CD4-positive, alpha-beta T cell treated with Interferon alpha-2 for 1 hour (primary cell): ENCODE results near the gene MUC2.

Experiments
- DNase-seq, 2 donors: peaks; one replicate each; pipeline ENCODE4 v3.0.0-alpha.2; 2020 to 2022

The MUC2 gene

DNA sequence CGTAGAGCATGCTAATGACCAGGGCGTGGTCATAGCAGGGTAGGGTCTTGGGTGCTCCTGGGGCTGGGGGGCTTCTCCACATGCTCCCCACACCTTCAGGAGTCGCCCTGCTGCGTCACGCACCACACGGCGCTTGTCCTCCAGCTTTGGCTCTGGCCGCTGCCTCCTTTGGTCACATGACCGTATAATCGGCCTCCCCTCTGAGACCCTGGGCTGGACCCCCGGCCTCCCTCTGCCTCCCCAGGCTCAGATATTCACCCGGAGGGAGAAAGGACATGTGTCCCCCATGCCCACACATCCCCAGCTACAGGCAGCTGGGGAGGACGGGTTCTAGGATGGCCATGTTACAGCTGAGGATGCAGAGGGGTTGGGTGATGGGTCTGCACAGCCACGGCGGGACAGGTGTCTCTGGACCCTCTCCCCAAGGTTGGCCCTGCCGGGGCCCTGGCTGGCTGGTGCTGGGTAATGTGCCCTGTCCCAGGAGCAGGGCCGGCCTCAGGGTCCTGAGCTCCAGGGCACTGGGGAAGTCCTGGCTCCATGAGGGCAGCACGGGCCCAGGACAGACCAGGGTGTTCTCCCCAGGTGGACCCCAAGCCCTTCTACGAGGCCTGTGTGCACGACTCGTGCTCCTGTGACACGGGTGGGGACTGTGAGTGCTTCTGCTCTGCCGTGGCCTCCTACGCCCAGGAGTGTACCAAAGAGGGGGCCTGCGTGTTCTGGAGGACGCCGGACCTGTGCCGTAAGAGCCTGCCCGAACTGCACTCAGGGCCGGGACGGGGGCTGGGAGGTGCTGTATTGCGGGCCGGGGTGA is 14.5 kb downstream of the MUC2 start:
- no peak for DNase-seq

DNA sequence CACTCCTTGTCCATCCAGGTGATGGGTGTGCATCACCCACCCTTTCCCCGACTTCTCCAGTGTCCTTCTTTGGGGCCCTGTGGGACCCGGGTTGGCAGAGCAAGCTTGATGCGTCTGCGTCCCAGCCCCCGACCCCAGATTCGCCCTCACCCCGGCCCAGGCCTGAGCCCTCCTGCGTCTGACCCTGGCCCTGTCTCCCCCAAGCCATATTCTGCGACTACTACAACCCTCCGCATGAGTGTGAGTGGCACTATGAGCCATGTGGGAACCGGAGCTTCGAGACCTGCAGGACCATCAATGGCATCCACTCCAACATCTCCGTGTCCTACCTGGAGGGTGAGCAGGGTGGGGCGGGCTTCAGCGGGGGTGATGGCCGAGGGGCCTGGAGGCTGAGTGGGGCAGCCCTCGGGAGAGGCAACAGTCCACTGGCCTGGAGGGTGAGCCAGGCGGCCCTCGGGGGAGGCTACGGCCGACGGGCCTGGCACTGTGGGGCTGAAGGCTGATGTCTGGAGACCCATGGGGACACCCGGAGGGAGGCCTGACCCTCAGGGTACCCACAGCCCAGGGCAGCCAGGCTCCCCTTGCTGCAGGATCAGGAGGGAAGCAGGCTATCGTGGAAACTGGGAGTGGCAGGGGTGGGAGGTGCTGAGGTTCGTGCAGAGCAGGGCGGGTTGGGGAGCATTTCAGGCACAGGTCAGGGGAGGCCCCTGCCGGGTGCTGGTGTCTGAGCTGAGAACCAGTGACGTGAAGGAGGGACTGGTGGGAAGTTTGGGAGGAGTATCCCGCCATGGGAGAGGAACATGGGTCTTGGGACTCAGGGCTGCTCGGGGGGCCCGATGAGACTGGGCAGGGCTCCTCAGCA is 15.3 kb downstream of the MUC2 start:
- DNase-seq = no peak

GRCh38 chr11:1090600-1091331 is 16.1 kb downstream of the MUC2 start:
- no peak for DNase-seq

DNA sequence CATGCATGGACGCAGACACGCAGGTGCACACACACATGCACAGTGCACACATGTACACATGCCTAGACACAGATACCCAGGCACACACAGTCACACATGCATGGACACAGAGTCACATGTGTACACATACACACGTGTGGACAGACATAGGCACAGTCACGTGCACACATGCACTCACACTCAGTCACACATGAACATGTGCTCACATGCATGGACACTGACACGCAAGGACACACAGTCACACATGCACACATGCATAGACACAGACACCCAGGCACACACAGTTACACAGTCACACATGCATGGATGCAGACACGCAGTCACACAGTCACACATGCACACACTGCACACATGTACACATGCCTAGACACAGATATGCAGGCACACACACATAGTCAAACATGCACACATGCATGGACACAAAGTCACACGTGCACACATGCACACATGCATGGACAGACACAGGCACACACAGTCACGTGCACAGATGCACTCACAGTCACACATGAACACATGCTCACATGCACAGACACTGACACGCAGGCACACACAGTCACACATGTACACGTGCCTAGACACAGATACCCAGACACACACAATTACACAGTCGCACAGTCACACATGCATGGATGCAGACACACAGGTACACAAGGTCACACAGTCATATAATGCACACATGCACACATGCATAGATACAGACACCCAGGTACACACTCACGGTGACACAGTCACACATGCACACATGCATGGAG is 16.8 kb downstream of the MUC2 start:
- DNase-seq = no peak

- DNase-seq = no peak
Observed at GRCh38 chr11:1092145-1092670, 17.5 kb downstream of the MUC2 start.

GRCh38 chr11:1092919-1093318 is 18.2 kb downstream of the MUC2 start:
- DNase-seq = no peak

DNA sequence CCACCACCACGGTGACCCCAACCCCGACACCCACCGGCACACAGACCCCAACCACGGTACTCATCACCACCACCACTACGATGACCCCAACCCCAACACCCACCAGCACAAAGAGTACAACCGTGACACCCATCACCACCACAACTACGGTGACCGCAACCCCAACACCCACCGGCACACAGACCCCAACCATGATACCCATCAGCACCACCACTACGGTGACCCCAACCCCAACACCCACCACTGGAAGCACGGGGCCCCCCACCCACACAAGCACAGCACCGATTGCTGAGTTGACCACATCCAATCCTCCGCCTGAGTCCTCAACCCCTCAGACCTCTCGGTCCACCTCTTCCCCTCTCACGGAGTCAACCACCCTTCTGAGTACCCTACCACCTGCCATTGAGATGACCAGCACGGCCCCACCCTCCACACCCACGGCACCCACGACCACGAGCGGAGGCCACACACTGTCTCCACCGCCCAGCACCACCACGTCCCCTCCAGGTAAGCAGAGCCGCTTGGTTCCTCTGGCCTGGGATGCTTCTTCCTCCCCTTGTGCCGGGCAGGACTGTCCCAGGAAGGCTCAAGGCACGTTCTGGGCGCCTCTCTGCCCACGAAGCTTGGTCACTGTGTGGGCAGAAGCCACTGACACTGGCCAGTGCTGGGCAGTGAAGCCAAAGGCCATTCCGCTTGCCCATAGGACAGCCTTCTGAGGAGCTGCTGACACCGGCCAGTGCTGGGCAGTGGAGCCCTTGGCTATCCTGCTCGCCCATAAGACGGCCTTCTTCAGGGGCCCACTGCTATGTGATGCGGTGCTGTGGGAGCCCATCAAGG is 25.1 kb downstream of the MUC2 start:
- DNase-seq = no peak

DNA sequence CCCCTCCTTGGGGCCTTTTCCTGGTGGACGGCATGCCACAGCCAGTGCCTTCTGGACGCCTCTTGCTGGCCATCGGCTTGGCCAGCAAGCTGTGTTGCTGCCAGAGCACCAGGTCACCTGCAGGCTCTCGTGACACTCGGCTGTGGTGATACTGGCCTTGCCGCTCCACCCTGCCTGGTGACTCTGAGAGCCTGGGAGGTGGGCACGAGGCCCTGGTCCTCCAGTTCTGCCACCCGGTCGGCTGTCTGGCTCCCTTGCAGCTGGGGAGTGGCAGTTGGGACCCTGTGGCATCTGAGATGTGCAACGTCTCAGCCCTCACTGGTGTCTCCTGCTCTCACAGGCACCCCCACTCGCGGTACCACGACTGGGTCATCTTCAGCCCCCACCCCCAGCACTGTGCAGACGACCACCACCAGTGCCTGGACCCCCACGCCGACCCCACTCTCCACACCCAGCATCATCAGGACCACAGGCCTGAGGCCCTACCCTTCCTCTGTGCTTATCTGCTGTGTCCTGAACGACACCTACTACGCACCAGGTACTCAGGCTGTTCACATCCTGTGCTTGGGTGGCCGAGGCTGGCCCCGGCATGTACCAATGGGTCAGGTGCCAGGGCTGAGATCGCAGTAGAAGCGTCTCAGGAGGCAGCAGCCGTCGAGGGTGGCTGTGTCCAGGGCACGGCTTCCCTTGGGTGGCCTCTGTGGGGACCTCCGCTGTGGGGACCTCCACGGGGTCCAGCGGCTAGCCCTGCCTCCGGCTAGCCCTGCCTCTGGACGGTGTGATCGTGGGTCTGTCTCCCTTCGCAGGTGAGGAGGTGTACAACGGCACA is 26.0 kb downstream of the MUC2 start:
- no peak for DNase-seq

DNA sequence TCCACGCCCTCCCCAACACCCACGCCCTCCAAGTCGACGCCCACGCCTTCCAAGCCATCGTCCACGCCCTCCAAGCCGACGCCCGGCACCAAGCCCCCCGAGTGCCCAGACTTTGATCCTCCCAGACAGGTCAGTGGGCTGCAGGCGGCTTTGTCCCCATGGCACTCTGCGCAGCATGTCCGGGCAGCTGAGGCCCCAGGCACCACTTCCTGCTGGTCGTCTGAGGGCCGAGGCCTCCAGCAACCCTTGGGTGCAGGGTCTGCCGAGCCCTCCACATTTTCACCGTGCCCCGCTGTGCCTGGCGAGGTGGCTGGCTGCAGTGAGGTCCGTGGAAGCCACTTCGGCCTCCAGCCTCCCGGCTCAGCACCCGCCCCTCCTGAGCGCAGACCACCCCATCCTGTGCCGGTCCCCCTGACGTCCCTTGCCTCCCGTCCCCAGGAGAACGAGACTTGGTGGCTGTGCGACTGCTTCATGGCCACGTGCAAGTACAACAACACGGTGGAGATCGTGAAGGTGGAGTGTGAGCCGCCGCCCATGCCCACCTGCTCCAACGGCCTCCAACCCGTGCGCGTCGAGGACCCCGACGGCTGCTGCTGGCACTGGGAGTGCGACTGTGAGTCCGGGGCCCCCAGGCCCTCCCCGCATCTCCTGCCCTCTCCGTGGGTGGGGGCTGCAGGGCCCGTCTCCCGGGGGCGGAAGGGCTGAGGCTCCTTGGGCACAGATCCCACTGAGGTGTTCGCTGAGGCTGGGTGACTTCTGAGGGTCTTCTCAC is 26.8 kb downstream of the MUC2 start:
- no peak for DNase-seq

- no peak for DNase-seq
Observed at GRCh38 chr11:1102221-1102971, 27.7 kb downstream of the MUC2 start.

DNA sequence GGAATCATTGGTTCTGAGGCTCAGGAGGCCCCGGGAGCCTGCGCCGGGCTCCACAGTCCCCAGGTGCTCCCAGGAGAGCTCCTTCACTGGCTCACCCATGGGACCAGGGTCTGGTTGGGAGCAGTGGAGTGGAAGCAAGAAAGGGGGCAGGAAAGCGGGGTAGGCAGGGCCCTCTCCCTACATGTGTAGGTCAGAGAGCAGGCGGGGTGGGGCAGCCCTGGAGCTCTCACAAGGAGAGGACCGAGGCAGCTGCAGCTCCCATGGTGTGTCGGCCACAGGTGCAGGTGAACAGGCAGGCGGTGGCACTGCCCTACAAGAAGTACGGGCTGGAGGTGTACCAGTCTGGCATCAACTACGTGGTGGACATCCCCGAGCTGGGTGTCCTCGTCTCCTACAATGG is 28.3 kb downstream of the MUC2 start:
- DNase-seq = no peak

DNA sequence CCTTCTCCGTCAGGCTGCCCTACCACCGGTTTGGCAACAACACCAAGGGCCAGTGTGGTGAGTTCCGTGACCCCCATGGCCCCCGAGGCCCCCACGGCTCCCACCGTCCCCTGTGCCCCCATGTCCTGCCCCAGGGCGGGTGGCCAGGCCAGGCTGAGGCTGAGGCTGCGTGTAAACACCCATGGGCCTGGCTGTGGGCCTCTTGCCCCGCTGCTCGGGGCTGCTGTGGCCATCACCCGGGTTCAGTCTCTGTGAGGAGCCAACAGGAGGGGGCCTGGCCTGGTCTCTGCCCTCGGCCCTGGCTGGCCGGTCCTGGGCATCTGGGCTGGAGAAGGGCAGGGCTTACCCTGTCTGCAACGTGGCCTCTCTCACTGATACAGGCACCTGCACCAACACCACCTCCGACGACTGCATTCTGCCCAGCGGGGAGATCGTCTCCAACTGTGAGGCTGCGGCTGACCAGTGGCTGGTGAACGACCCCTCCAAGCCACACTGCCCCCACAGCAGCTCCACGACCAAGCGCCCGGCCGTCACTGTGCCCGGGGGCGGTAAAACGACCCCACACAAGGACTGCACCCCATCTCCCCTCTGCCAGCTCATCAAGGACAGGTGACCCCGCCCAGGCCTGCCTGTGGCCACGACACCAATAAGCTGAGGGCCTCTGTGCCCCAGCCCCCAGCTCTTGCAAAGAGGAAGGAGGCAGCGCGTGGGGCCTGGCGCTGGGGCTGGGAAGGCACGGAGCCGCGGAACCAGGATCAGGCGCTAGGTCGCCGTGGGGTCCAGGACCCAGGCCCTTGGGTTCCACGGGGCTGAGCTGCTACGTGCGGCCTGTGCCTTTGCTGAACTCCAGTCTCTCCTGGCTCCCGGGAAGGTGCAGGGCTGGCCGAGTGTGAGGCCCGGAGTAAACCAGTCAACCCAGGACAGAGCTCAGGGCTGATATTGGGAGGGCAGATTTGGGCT is 29.0 kb downstream of the MUC2 start:
- DNase-seq = no peak

DNA sequence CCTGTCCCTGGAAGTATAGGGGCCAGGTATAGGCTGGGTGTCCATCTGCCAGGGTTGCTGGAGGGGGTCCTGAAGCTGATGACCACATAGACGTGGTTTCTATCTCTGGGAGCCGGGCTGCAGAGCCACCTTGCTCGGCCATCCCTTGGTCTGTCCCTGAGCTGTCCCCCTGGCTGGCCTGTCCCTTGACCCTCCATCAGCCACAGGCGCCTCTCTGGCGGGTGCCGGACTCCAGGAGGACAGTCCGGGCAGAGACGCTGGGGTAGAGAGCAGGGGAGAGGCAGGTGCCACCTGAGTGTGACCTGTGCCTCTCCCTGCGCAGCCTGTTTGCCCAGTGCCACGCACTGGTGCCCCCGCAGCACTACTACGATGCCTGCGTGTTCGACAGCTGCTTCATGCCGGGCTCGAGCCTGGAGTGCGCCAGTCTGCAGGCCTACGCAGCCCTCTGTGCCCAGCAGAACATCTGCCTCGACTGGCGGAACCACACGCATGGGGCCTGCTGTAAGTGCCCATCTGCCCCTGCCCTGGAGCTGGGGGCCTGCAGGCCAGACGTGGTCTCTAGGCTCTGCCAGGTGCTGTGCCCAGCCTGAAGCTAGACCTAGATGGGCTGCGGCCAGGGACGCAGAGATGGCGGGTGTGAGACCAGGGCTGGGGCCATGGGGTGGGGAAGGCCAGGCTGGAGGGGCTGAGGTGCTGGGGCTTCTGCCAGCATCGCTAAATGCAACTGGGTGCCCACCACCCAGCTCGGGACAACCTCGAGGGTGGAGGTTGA is 29.9 kb downstream of the MUC2 start:
- DNase-seq = no peak

- DNase-seq = no peak
Observed at GRCh38 chr11:1105183-1105565, 30.5 kb downstream of the MUC2 start.

DNA sequence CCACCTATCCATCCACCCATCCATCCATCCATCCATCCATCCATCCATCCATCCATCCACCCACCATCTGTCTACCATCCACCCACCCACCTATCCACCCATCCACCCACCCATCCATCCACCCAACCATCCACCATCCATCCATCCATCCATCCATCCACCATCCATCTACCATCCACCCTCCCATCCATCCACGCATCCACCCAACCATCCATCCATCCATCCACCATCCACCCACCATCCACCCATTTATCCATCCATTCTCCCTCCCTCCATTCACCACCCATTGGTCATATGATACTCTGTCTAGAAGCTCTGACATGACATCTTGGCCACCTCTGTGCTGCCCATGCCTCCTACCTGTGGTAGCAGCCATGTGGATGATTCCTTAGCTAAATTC is 31.7 kb downstream of the MUC2 start:
- no peak for DNase-seq

DNA sequence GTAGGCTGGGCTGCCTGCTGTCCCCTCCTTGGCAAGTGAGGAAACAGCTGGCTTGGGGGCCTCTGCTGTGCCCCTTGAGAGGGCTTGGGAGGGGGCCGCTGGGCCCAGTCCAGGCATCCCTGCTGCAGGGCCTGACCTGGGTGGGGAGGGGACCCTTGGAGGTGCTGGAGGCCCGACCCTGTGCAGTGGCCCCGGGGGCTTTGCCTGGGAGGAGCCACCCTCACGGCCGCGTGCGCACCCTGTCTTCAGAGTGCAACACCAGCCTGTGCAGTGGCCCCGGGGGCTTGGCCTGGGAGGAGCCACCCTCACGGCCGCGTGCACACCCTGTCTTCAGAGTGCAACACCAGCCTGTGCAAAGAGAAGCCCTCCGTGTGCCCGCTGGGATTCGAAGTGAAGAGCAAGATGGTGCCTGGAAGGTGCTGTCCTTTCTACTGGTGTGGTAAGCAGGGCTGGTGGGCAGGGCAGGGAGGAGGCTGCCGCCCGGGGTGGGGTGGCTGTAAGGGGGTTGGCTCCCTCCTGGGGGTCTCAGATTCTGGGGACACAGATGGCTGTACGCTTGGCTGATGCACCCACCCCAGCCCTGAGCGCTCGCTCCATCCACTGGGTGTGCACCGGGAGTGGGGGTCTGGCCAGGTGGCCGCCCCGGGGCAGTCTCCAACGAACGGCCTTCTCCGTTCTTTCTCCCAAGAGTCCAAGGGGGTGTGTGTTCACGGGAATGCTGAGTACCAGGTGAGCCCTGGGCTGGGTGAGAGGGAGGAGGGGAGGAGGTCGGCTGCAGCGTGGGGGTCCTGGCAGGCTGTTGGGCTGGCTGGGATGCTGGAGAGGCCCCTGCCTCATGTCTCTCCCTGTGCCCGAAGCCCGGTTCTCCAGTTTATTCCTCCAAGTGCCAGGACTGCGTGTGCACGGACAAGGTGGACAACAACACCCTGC is 32.9 kb downstream of the MUC2 start:
- no peak for DNase-seq
